LNCaP clone FGC (cell line): ENCODE results near the gene SYVN1.
"Not testable (repeated sequence)": the region's sequence is repeated elsewhere in the genome, so short reads cannot be mapped to it uniquely, and the experiment has no call there.

ENCODE experiments used
- DNase-seq: peaks from one replicate; pipeline ENCODE4 v3.0.0-alpha.2; 2011; ENCODE audit warnings: low read depth
- H3K4me3 ChIP-seq: 2 replicates; pipeline ENCODE4 v1.5.1; 2011; ENCODE audit warnings: mild to moderate bottlenecking, low read depth, low read length, control low read depth
- TF ChIP-seq, protein P1 (sequence below): IDR thresholded peaks from 2 replicates; pipeline ENCODE4 v1.5.1; 2012; ENCODE audit warnings: mild to moderate bottlenecking; ENCODE audit not compliant: control insufficient read depth, insufficient read depth; ENCODE audit errors: extremely low read depth

SYVN1 gene

GRCh38 chr11:65151331-65151899 lies 17.1 kb upstream of the SYVN1 start:
- TF ChIP-seq, protein P1, sequence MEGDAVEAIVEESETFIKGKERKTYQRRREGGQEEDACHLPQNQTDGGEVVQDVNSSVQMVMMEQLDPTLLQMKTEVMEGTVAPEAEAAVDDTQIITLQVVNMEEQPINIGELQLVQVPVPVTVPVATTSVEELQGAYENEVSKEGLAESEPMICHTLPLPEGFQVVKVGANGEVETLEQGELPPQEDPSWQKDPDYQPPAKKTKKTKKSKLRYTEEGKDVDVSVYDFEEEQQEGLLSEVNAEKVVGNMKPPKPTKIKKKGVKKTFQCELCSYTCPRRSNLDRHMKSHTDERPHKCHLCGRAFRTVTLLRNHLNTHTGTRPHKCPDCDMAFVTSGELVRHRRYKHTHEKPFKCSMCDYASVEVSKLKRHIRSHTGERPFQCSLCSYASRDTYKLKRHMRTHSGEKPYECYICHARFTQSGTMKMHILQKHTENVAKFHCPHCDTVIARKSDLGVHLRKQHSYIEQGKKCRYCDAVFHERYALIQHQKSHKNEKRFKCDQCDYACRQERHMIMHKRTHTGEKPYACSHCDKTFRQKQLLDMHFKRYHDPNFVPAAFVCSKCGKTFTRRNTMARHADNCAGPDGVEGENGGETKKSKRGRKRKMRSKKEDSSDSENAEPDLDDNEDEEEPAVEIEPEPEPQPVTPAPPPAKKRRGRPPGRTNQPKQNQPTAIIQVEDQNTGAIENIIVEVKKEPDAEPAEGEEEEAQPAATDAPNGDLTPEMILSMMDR: no peak
- DNase-seq: no peak
- no peak overlapping the region for H3K4me3 ChIP-seq

GRCh38 chr11:65150509-65151299 lies 16.4 kb upstream of the SYVN1 start:
- no peak overlapping the region for H3K4me3 ChIP-seq
- DNase-seq: peak; percentile 54
- TF ChIP-seq, protein P1: no peak

- H3K4me3 ChIP-seq, DNase-seq: not testable (repeated sequence)
These were observed 15.8 kb upstream of the SYVN1 start for GRCh38 chr11:65150131-65150508.

DNA sequence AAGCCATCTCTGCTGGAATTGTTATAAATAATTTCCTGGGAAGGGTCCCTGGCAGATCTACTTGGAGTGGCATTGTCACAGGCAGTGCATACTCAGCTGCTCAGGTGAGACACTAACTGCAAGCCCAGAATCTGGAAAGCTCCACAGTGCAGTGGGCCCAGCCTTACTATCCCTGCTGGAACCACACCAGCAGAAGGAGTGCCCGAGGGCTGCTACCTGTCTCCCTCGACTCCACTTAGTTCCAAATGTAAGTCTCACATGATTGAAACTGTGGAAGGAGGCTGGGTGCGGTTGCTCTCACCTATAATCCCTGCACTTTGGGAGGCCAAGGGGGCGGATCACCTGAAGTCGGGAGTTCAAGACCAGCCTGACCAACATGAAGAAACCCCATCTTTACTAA lies 14.3 kb upstream of the SYVN1 start:
- TF ChIP-seq, protein P1: no peak
- no peak overlapping the region for H3K4me3 ChIP-seq
- no peak for DNase-seq

- H3K4me3 ChIP-seq: no peak overlapping the region
- no peak for DNase-seq
- TF ChIP-seq, protein P1: no peak
These were observed 13.2 kb upstream of the SYVN1 start for GRCh38 chr11:65147352-65148075.

DNA sequence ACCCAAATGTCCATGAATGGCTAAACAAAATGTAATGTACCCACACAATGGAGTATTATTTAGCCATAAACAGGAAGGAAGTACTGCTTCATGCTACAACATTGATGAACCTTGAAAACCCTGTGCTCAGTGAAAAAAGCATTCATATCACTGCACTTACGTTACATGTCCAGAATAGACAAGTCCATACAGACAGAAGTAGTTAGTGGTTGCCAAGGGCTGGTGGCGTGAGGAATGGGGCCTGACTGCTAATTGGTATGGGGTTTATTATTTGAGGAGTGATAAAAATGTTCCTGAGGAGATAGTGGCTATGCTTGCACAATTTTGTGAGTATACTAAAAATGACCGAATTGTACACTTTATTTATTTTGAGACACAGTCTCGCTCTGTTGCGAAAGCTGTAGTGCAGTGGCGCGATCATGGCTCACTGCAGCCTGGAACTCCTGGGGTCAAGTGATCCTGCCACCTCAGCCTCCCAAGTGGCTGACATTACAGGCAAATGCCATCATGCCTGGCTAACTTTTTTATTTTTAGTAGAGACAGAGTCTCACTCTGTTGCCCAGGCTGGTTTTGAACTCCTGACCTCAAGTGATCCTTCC lies 7.7 kb upstream of the SYVN1 start:
- TF ChIP-seq, protein P1: no peak
- no peak overlapping the region for H3K4me3 ChIP-seq
- no peak for DNase-seq

GRCh38 chr11:65136515-65137096 lies 2.3 kb upstream of the SYVN1 start:
- TF ChIP-seq, protein P1: no peak
- H3K4me3 ChIP-seq: no peak overlapping the region
- no peak for DNase-seq
